H1 (cell line): ENCODE results near the gene STIM1. TPM values are rescaled to one million over a fixed set of nuclear protein-coding genes. Genes with fewer than 3 reads are reported as not detected.

Source experiments
- CTCF ChIA-PET: fragments of 300-600 bp; sonication (Branson Sonifier 250); formaldehyde crosslinking; loops from one replicate; lab custom pipeline; 2021; ENCODE audit not compliant: partially characterized antibody; lab: Charles Lee
- POLR2A ChIA-PET: fragments of 300-600 bp; sonication (Branson Sonifier 250); formaldehyde crosslinking; loops from one replicate; lab custom pipeline; 2021; ENCODE audit warnings: inconsistent platforms; ENCODE audit not compliant: partially characterized antibody; lab: Charles Lee
- DNase-seq, 2 experiments: peaks; one replicate each; pipeline versions ENCODE4 v3.0.0 to v3.0.0-alpha.2; 2010 to 2022; ENCODE audit warnings: low spot score in 2 of 2, low read depth in 1 of 2, mixed read lengths in 1 of 2
- FAIRE-seq: peaks from 2 replicates; lab custom pipeline; 2011; peaks lifted over from hg19 to GRCh38; lab: Jason Lieb, UNC
- H2AFZ ChIP-seq: 2 replicates; pipeline ENCODE4 v1.8.1; 2012; ENCODE audit warnings: low read length, inconsistent platforms
- H2AK5ac ChIP-seq: 2 replicates; pipeline ENCODE4 v1.6.1; 2013; ENCODE audit warnings: low read depth, low read length
- H2BK120ac ChIP-seq: replicated peaks from 2 replicates; pipeline ENCODE3; 2013; ENCODE audit warnings: low read depth, low read length, inconsistent platforms
- H2BK12ac ChIP-seq: 2 replicates; pipeline ENCODE4 v1.6.1; 2013; ENCODE audit warnings: low read depth, low read length
- H2BK15ac ChIP-seq: 2 replicates; pipeline ENCODE4 v1.6.1; 2013; ENCODE audit warnings: low read length
- H2BK20ac ChIP-seq: 2 replicates; pipeline ENCODE4 v1.6.1; 2013; ENCODE audit warnings: low read length
- H2BK5ac ChIP-seq: 2 replicates; pipeline ENCODE4 v1.6.1; 2013; ENCODE audit warnings: low read depth, low read length
- H3K14ac ChIP-seq: 2 replicates; pipeline ENCODE4 v1.6.1; 2013; ENCODE audit warnings: inconsistent platforms; ENCODE audit not compliant: insufficient read length
- H3K18ac ChIP-seq: 2 replicates; pipeline ENCODE4 v1.6.1; 2013; ENCODE audit warnings: low read length; ENCODE audit errors: extremely low read depth
- H3K23ac ChIP-seq: 2 replicates; pipeline ENCODE4 v1.6.1; 2013; ENCODE audit warnings: inconsistent platforms; ENCODE audit not compliant: insufficient read length
- H3K23me2 ChIP-seq: 2 replicates; pipeline ENCODE4 v1.6.1; 2013; ENCODE audit warnings: low read depth, low read length
- H3K27ac ChIP-seq: 2 replicates; pipeline ENCODE4 v1.6.1; 2011; ENCODE audit warnings: low read depth, low read length, inconsistent platforms
- H3K27me3 ChIP-seq, 4 experiments: replicated peaks in 1 of 4; 1 replicate in 1 of 4; 2 replicates in 3 of 4; pipeline versions ENCODE4 v1.6.1 to v1.8.1; 2011 to 2013; ENCODE audit warnings: low read length in 3 of 4, mild to moderate bottlenecking in 3 of 4, inconsistent platforms in 2 of 4, mixed read lengths in 2 of 4, moderate library complexity in 1 of 4; ENCODE audit not compliant: control insufficient read depth in 3 of 4, insufficient read depth in 3 of 4; ENCODE audit errors: extremely low read depth in 1 of 4
- H3K36me3 ChIP-seq, 4 experiments: 2 replicates each; pipeline versions ENCODE4 v1.6.1 to v1.8.1; 2011 to 2013; ENCODE audit warnings: mild to moderate bottlenecking in 4 of 4, low read length in 3 of 4, moderate library complexity in 2 of 4, control low read depth in 1 of 4, inconsistent platforms in 1 of 4; ENCODE audit not compliant: insufficient read depth in 4 of 4, control insufficient read depth in 2 of 4
- H3K4ac ChIP-seq: replicated peaks from 2 replicates; pipeline ENCODE3; 2013; ENCODE audit warnings: low read length, low read depth, mixed read lengths, inconsistent platforms; ENCODE audit not compliant: insufficient read length
- H3K4me1 ChIP-seq, 4 experiments: replicated peaks in 1 of 4; 1 replicate in 1 of 4; 2 replicates in 3 of 4; pipeline versions ENCODE4 v1.6.1 to v1.8.1; 2011 to 2013; ENCODE audit warnings: low read length in 3 of 4, inconsistent platforms in 2 of 4, mixed read lengths in 1 of 4; ENCODE audit not compliant: insufficient read depth in 4 of 4, control insufficient read depth in 3 of 4
- H3K4me2 ChIP-seq, 2 experiments: 2 replicates each; pipeline versions ENCODE4 v1.6.1 to v1.8.1; 2011 to 2013; ENCODE audit warnings: low read depth in 2 of 2, low read length in 2 of 2, control low read depth in 1 of 2, inconsistent platforms in 1 of 2, mild to moderate bottlenecking in 1 of 2; ENCODE audit not compliant: insufficient read depth in 1 of 2
- H3K4me3 ChIP-seq, 4 experiments: fragments of 200-600, 300-600 bp in 1 of 4; sonication (generic), shearing (Covaris generic), sonication (Bioruptor Twin) in 1 of 4; 2 replicates each; pipeline versions ENCODE4 v1.5.1 to v1.8.1; 2011 to 2016; ENCODE audit warnings: low read length in 4 of 4, low read depth in 3 of 4, control low read depth in 2 of 4, inconsistent platforms in 2 of 4, mild to moderate bottlenecking in 2 of 4, mixed read lengths in 1 of 4, moderate library complexity in 1 of 4; ENCODE audit not compliant: insufficient read depth in 2 of 4; ENCODE audit errors: extremely low read depth in 1 of 4
- H3K56ac ChIP-seq: replicated peaks from 2 replicates; pipeline ENCODE3; 2013; ENCODE audit warnings: low read depth, mild to moderate bottlenecking, mixed read lengths, low read length, inconsistent platforms; ENCODE audit not compliant: insufficient read length
- H3K79me1 ChIP-seq: 2 replicates; pipeline ENCODE4 v1.6.1; 2013; ENCODE audit warnings: low read depth, low read length, control low read depth
- H3K79me2 ChIP-seq, 2 experiments: 2 replicates each; pipeline versions ENCODE4 v1.6.1 to v1.8.1; 2012 to 2013; ENCODE audit warnings: low read length in 2 of 2, mild to moderate bottlenecking in 2 of 2, inconsistent platforms in 1 of 2; ENCODE audit not compliant: insufficient read depth in 2 of 2, control insufficient read depth in 1 of 2
- H3K9ac ChIP-seq, 4 experiments: replicated peaks in 1 of 4; 1 replicate in 1 of 4; 2 replicates in 3 of 4; pipeline versions ENCODE4 v1.6.1 to v1.8.1; 2011 to 2013; ENCODE audit warnings: low read depth in 3 of 4, low read length in 3 of 4, control low read depth in 2 of 4, mild to moderate bottlenecking in 2 of 4, moderate library complexity in 2 of 4, inconsistent platforms in 1 of 4; ENCODE audit errors: extremely low read depth in 1 of 4
- H3K9me3 ChIP-seq, 2 experiments: 2 replicates each; pipeline versions ENCODE4 v1.6.1 to v1.8.1; 2012 to 2013; ENCODE audit warnings: mild to moderate bottlenecking in 2 of 2, moderate library complexity in 2 of 2, control low read depth in 1 of 2, inconsistent platforms in 1 of 2, low read depth in 1 of 2, low read length in 1 of 2, mixed read lengths in 1 of 2; ENCODE audit not compliant: insufficient read depth in 2 of 2
- H4K20me1 ChIP-seq, 2 experiments: replicated peaks in 1 of 2; 2 replicates each; pipeline versions ENCODE3 to v1.8.1; 2011 to 2013; ENCODE audit warnings: inconsistent platforms in 2 of 2, low read length in 2 of 2, mild to moderate bottlenecking in 1 of 2; ENCODE audit not compliant: insufficient read depth in 2 of 2, control insufficient read depth in 1 of 2
- H4K5ac ChIP-seq: 2 replicates; pipeline ENCODE4 v1.6.1; 2013; ENCODE audit warnings: low read length, low read depth, mixed read lengths, inconsistent platforms; ENCODE audit not compliant: insufficient read length
- H4K8ac ChIP-seq: 2 replicates; pipeline ENCODE4 v1.8.0; 2013; ENCODE audit warnings: mild to moderate bottlenecking, moderate library complexity, low read length, inconsistent platforms; ENCODE audit not compliant: insufficient read depth; ENCODE audit errors: extremely low read depth
- H4K91ac ChIP-seq: replicated peaks from 2 replicates; pipeline ENCODE3; 2013; ENCODE audit warnings: low read length, mixed read lengths, inconsistent platforms; ENCODE audit not compliant: insufficient read length
- CTCF ChIP-seq, 3 experiments: IDR thresholded peaks; 1 replicate in 2 of 3; 2 replicates in 1 of 3; pipeline versions ENCODE4 v1.5.1 to v1.6.1; 2011; ENCODE audit warnings: low read length in 3 of 3, mild to moderate bottlenecking in 3 of 3, inconsistent platforms in 2 of 3, low read depth in 1 of 3, moderate library complexity in 1 of 3; ENCODE audit not compliant: insufficient read depth in 1 of 3; ENCODE audit errors: control extremely low read depth in 1 of 3
- NANOG ChIP-seq: IDR thresholded peaks from 2 replicates; pipeline ENCODE4 v1.6.1; 2011; ENCODE audit warnings: low read length, low read depth, mild to moderate bottlenecking, inconsistent platforms; ENCODE audit not compliant: insufficient read depth, poor library complexity, severe bottlenecking
- NRF1 ChIP-seq: IDR thresholded peaks from 2 replicates; pipeline ENCODE4 v1.6.1; 2011; ENCODE audit warnings: mild to moderate bottlenecking, low read depth, low read length, improper control_type of control experiment
- RAD21 ChIP-seq, 2 experiments: IDR thresholded peaks in 1 of 2; conservative IDR thresholded peaks in 1 of 2; 2 replicates each; pipeline ENCODE4 v1.6.1; 2011; ENCODE audit warnings: low read depth in 2 of 2, low read length in 2 of 2, improper control_type of control experiment in 1 of 2, inconsistent platforms in 1 of 2, mild to moderate bottlenecking in 1 of 2, moderate library complexity in 1 of 2
- RNF2 ChIP-seq: fragments of 200-900, 300-1000 bp; sonication (generic); IDR thresholded peaks from 2 replicates; pipeline ENCODE4 v1.7.1; 2016; ENCODE audit warnings: borderline replicate concordance, low read depth, mild to moderate bottlenecking, antibody characterized with exemption, low read length; ENCODE audit not compliant: poor library complexity, severe bottlenecking; ENCODE audit errors: missing control alignments
- RXRA ChIP-seq: IDR thresholded peaks from 2 replicates; pipeline ENCODE4 v1.6.1; 2011; ENCODE audit warnings: low read depth, mild to moderate bottlenecking, low read length, moderate library complexity; ENCODE audit not compliant: insufficient read depth
- TBP ChIP-seq: IDR thresholded peaks from 2 replicates; pipeline ENCODE4 v1.6.1; 2011; ENCODE audit warnings: low read depth, low read length, improper control_type of control experiment
- WGBS, 2 experiments: shearing (Covaris generic) in 1 of 2; methylation state at CpG; one replicate each; pipeline versions ENCODE4 v1.1.6 to v1.1.7; 2013 to 2015; ENCODE audit warnings: low lambda C conversion rate in 2 of 2, mixed read lengths in 2 of 2, inconsistent platforms in 1 of 2, low coverage in 1 of 2, missing lambda C conversion rate in 1 of 2; ENCODE audit not compliant: insufficient replicate concordance in 2 of 2, insufficient coverage in 1 of 2, insufficient read length in 1 of 2; ENCODE audit errors: extremely low coverage in 1 of 2, missing lambda C conversion rate in 1 of 2; 5-methylcytosine and 5-hydroxymethylcytosine counted together
- polyA plus RNA-seq, 7 experiments: library from polyadenylated mRNA; depleted of rRNA in 3 of 7; stranded (reverse) in 5 of 7; unstranded in 2 of 7; fragments of >200 nt in 5 of 7; fragments of 200-250 nt in 2 of 7; gene quantifications; 1 replicate in 5 of 7; 2 replicates in 1 of 7; 4 replicates in 1 of 7; pipeline versions ENCODE4 v1.2.1 to v1.2.3, GENCODE V29; 2011 to 2013; ENCODE audit warnings: missing spikeins in 2 of 7, mixed read lengths in 2 of 7
- total RNA-seq: library from RNA; stranded (reverse); fragmentation: NEBNext Ultra II Directional; extraction: Animal tissue kit (Norgen Biotek cat#: 25700); gene quantifications from 2 replicates; pipeline ENCODE4 v1.2.1, GENCODE V29; 2021

STIM1 gene
- total and polyA plus RNA-seq, 2 of the 8 experiments (the other 6 are each of a cell fraction or from before 2014, with no cell fraction given), result 11.1 to 12.2 TPM

GRCh38 chr11:3855808-3856491 is 486 bp downstream of the STIM1 start:
- peaks cover 10 to 17% (median 11%) of the 10 kb centered on the region in 4 experiments for H3K4me1 ChIP-seq
- H3K79me2 ChIP-seq, result no peaks in the 10 kb centered on the region
- DNase-seq, result peak in 1 of 2 experiments; percentile 63
- CTCF ChIA-PET, result interaction anchor here (0.9 to 20.2 kb wide), 21 partner anchors 13 to 229 kb away, joined by 3 to 422 read pairs (median 8); partner anchors contain the start of genes PGAP2 and RHOG
- H2BK5ac ChIP-seq, result no peak overlapping the region
- H3K4ac ChIP-seq, result no peak overlapping the region
- no peak overlapping the region for H4K5ac ChIP-seq
- H2BK120ac ChIP-seq, result no peak overlapping the region
- no peaks in the 10 kb centered on the region for H3K36me3 ChIP-seq
- no peak overlapping the region for H3K14ac ChIP-seq
- H2BK15ac ChIP-seq, result no peak overlapping the region
- peak overlapping the region in 1 of 4 experiments; percentile 4; a peak in 2 of 7 replicates for H3K9ac ChIP-seq
- peaks cover 0 to 13% (median 8%) of the 10 kb centered on the region in 4 experiments; a peak in 5 of 7 replicates for H3K27me3 ChIP-seq
- WGBS, 2 experiments, result 28% methylated on average over 17 of the region's 40 CpGs; no CpG with 5 or more reads in 1 of the 2 experiments
- H3K4me3 ChIP-seq, result peak overlapping the region; percentile 47 to 84 (median 72)
- no peaks in the 10 kb centered on the region for H4K20me1 ChIP-seq
- no peak overlapping the region for H2BK20ac ChIP-seq
- H4K91ac ChIP-seq, result no peak overlapping the region
- no peak overlapping the region for H3K18ac ChIP-seq
- H3K56ac ChIP-seq, result no peak overlapping the region
- H3K27ac ChIP-seq, result no peak overlapping the region
- H3K79me1 ChIP-seq, result no peaks in the 10 kb centered on the region
- peak overlapping the region; percentile 74 to 76 for H3K4me2 ChIP-seq
- peak overlapping the region; percentile 24; the same call in 1 of the 2 replicates for H2AFZ ChIP-seq
- H2AK5ac ChIP-seq, result no peak overlapping the region
- H3K23me2 ChIP-seq, result peaks cover 8% of the 10 kb centered on the region; the same call in 1 of the 2 replicates
- H3K9me3 ChIP-seq, result no peaks in the 10 kb centered on the region
- peak overlapping the region; percentile 22; the same call in 1 of the 2 replicates for H4K8ac ChIP-seq
- no peak overlapping the region for H3K23ac ChIP-seq
- no peak for FAIRE-seq
- POLR2A ChIA-PET, result interaction anchor here (1.0 to 2.9 kb wide), 6 partner anchors 8 to 29 kb away, joined by 4 to 13 read pairs (median 6); partner anchors contain the start of gene RHOG
- no peak overlapping the region for H2BK12ac ChIP-seq
- TF ChIP-seq NANOG, result no peak
- TF ChIP-seq TBP, result no peak
- TF ChIP-seq NRF1, result no peak
- peak; percentile 26 for TF ChIP-seq RNF2
- TF ChIP-seq RXRA, result no peak
- 0 out of 4 replicates have a peak, but pooled peaks of 1 of the 2 experiments have one; percentile 0 for TF ChIP-seq RAD21 (IDR thresholded peaks at IDR 0.05 in 1 of 2, conservative IDR thresholded peaks at IDR 0.05 in 1 of 2; ENCODE audit: low read depth in 2 of 2, low read length in 2 of 2)
- no peak for TF ChIP-seq CTCF (IDR thresholded peaks at IDR 0.05; ENCODE audit: control extremely low read depth in 1 of 3, insufficient read depth in 1 of 3, low read depth in 1 of 3, low read length in 3 of 3)
